ENCODE measurements around the gene PDHA1.

The PDHA1 gene

GRCh38 chrX:19377799-19378198 is 34.1 kb downstream of the PDHA1 start:
- no peak for DNase-seq (ENCODE audit: low spot score)

GRCh38 chrX:19381326-19381725 is 37.6 kb downstream of the PDHA1 start:
- no peak for DNase-seq (ENCODE audit: low spot score)

GRCh38 chrX:19382555-19383145 is 38.9 kb downstream of the PDHA1 start:
- peak; percentile 37 for DNase-seq (ENCODE audit: low spot score)

GRCh38 chrX:19386679-19387078 is 43.0 kb downstream of the PDHA1 start:
- DNase-seq (ENCODE audit: low spot score) = no peak

- no peak for DNase-seq (ENCODE audit: low spot score)
Measured at GRCh38 chrX:19388064-19388679, 44.4 kb downstream of the PDHA1 start.

- no peak for DNase-seq (ENCODE audit: low spot score)
Measured at GRCh38 chrX:19388741-19389140, 45.0 kb downstream of the PDHA1 start.

GRCh38 chrX:19389227-19389845 is 45.6 kb downstream of the PDHA1 start:
- DNase-seq (ENCODE audit: low spot score) = no peak

- DNase-seq (ENCODE audit: low spot score) = no peak
Measured at GRCh38 chrX:19392078-19392477, 48.4 kb downstream of the PDHA1 start.

GRCh38 chrX:19392703-19393102 is 49.0 kb downstream of the PDHA1 start:
- DNase-seq (ENCODE audit: low spot score) = no peak

GRCh38 chrX:19403696-19404095 is 60.0 kb downstream of the PDHA1 start:
- DNase-seq (ENCODE audit: low spot score) = no peak

- DNase-seq (ENCODE audit: low spot score) = no peak
Measured at GRCh38 chrX:19410259-19410658, 66.5 kb downstream of the PDHA1 start.
